Stimulated activated CD4-positive, alpha-beta T cell treated with anti-CD3 and anti-CD28 coated beads, Interleukin-2, amount 100 ng/mL, for 4 hours (primary cell): ENCODE data around the gene UBE2E1.
"Not testable (repeated sequence)": the region's sequence is repeated elsewhere in the genome, so short reads cannot be mapped to it uniquely, and the experiment has no call there.

Experiments
- DNase-seq: peaks from one replicate; pipeline ENCODE4 v3.0.0-alpha.2; 2020; ENCODE audit warnings: low read depth

UBE2E1 gene

GRCh38 chr3:23916886-23917678, 111.3 kb downstream of the UBE2E1 start, which contains the start of the genes NKIRAS1 and RPL15:
Gene NKIRAS1 (minus strand): TSS chr3:23916990. CDS start chr3:23910904, 6,086 bp downstream.
Gene RPL15 (plus strand): TSS chr3:23917132. CDS start chr3:23917860, 728 bp downstream.
- DNase-seq: peak; percentile 96

GRCh38 chr3:23917679-23918303, 112.0 kb downstream of the UBE2E1 start:
- not testable (repeated sequence) for DNase-seq

GRCh38 chr3:23918331-23918730, 112.6 kb downstream of the UBE2E1 start:
- DNase-seq: not testable (repeated sequence)

GRCh38 chr3:23919628-23920027, 113.9 kb downstream of the UBE2E1 start:
- DNase-seq: no peak

- no peak for DNase-seq
Measured at GRCh38 chr3:23920151-23920655, 114.4 kb downstream of the UBE2E1 start.

- DNase-seq: no peak
Measured at GRCh38 chr3:23921052-23921511, 115.3 kb downstream of the UBE2E1 start.

GRCh38 chr3:23923786-23924185, 118.0 kb downstream of the UBE2E1 start:
- no peak for DNase-seq

GRCh38 chr3:23926246-23926645, 120.5 kb downstream of the UBE2E1 start:
- DNase-seq: no peak

- no peak for DNase-seq
Measured at GRCh38 chr3:23926736-23927135, 121.0 kb downstream of the UBE2E1 start.

GRCh38 chr3:23928524-23928923, 122.8 kb downstream of the UBE2E1 start:
- DNase-seq: no peak

GRCh38 chr3:23931597-23931996, 125.8 kb downstream of the UBE2E1 start:
- DNase-seq: no peak

GRCh38 chr3:23932571-23932970, 126.8 kb downstream of the UBE2E1 start:
- DNase-seq: no peak

- no peak for DNase-seq
Measured at GRCh38 chr3:23934253-23934652, 128.5 kb downstream of the UBE2E1 start.

GRCh38 chr3:23937296-23937695, 131.5 kb downstream of the UBE2E1 start:
- DNase-seq: no peak

- DNase-seq: no peak
Measured at GRCh38 chr3:23938688-23939087, 132.9 kb downstream of the UBE2E1 start.

- DNase-seq: no peak
Measured at GRCh38 chr3:23940775-23941174, 135.0 kb downstream of the UBE2E1 start.
